Measurements from ENCODE around the gene MPLKIP.
"Not testable (repeated sequence)": the region's sequence is repeated elsewhere in the genome, so short reads cannot be mapped to it uniquely, and the experiment has no call there.

MPLKIP gene

GRCh38 chr7:40134428-40135316 is at the start of gene MPLKIP, which contains the start of gene SUGCT:
Gene MPLKIP (minus strand): TSS chr7:40134622. CDS start chr7:40134567, 55 bp downstream.
Gene SUGCT (plus strand): TSS chr7:40135005.
- peak; percentile 35 to 99 (median 87) for DNase-seq

GRCh38 chr7:40182452-40182851 is 48.0 kb upstream of the MPLKIP start:
- DNase-seq = no peak

DNA sequence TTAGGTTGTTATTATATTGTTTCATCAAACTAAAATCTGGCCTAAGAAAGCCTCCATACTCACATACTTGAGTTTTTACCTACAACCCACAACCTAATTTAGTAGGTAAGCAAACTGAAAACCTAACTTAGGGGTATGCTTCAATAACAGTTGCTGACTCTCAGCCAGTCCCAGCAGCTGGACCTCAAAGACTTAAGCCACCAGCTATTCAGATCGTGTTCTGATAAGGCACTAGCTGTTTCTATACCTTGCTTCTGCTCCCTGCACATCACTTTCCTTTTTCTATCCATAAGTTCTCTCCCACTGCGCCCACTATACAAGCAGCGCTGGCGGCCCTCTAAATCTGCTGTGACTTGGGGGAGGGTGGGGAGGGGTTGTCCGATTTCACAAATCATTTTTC is 42.6 kb upstream of the MPLKIP start:
- no peak for DNase-seq

GRCh38 chr7:40175725-40176510 is 41.5 kb upstream of the MPLKIP start:
- DNase-seq = no peak

DNA sequence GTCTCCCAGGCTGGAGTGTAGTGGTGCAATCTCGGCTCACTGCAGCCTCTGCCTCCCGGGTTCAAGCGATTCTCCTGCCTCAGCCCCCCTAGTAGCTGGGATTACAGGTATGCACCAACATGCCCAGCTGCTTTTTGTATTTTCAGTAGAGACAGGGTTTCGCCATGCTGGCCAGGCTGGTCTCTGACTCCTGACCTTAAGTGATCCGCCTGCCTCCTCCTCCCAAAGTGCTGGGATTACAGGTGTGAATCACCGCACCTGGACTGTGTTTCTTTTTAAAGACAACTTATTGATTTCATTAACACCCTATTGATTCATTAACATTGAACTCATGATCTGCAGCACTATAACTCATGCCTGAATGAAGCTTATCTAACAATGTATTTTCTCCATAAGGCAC is 40.8 kb upstream of the MPLKIP start:
- not testable (repeated sequence) for DNase-seq

- DNase-seq = not testable (repeated sequence)
Measured at GRCh38 chr7:40173121-40173520, 38.7 kb upstream of the MPLKIP start.

DNA sequence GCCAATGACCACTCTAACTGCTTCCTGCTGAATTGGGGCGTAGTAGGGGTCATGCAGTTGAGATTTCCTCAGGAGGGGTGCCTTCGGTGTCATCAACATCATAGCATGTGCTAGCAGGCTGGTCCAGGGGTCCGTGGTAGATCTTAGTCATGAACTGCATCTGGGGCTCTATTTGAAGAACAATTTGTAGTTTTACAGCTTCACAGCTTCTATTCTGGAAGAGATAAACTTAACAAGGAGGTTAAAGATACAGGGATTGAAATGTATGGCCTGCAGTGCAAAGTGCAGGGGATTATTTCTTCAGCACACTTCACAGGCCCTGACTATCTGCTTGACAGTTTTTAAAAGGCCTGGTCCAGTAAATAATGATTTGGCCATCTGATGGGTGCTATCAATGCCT is 33.8 kb upstream of the MPLKIP start:
- DNase-seq = not testable (repeated sequence)

DNA sequence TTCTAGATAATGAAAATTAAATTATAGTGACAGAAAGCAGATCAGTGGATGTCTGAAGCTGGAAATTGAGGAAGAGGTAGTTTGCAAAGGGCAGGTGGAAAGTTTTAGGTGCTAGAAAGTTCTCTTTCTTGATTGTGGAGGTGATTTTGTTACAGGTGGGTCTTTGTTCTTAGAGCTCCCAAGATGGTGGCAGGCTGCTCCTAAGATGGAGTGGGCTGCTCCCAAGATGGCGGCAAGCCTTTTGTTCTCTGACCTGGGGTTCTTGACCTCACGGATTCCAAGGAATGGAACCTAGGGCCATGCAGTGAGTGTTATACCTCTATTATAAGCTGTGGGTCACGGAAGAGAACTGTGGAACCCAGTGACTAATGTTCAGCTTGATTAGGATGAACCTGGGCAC is 32.9 kb upstream of the MPLKIP start:
- no peak for DNase-seq

DNA sequence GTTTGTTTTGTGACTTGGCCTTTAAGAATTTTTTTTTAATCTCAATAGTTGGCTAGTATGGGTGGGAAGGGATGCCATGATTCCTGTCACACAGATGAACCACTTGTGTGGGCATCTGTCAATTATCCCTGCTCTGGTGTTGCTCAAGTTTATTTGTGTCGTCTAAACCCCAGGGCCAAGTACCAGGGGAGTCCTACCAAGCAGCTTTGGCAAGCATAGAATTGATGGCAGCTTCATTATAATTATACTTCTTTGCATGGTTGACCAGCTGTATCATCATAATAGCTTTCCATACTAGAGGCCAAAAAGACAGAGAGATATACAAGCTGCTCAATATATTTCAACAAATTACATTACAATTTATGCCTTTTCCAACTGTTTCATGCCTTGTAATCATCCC is 30.8 kb upstream of the MPLKIP start:
- no peak for DNase-seq

- no peak for DNase-seq
Measured at GRCh38 chr7:40162516-40162915, 28.1 kb upstream of the MPLKIP start.

- no peak for DNase-seq
Measured at GRCh38 chr7:40156988-40157387, 22.6 kb upstream of the MPLKIP start.

DNA sequence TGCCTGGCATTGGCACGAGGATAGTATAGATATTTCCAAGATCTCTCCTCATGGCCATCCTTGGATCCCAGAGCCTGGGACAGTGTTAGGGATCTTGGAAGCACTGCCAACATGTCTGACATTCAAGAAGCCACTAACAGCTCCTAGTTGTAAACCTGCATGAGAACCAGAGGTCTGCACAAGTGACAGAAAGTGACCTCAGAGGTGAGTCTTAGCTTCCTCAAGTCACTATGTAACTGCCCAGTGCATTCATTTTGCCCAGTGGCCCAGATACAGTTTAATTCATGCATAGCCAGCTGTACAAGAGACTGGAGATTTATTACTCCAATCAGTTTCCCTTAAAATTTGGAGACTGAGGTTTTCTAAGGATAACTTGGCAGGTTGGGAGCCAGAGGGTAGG is 17.1 kb upstream of the MPLKIP start:
- no peak for DNase-seq

DNA sequence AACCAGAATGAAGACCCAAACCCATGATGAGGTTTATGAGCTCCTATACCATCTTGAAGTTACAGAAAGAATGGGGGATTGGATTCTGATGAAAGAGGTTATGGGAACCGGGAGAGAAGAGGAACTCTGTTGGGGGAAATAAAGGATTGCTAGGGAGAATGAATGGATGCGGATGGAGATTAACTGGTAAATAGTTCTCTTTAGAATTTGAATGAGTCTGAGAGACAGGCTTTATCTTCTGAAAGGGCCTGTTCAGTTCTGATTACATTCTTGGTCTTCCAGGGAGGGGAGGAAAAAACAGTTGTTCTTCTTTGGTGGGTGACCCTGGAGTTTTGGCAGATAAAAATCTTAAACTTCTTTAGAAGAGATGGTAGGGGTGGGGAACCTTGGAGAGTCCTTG is 14.2 kb upstream of the MPLKIP start:
- DNase-seq = no peak

GRCh38 chr7:40148247-40148580 is 13.8 kb upstream of the MPLKIP start:
- DNase-seq = not testable (repeated sequence)

GRCh38 chr7:40147371-40148246 is 13.2 kb upstream of the MPLKIP start:
- no peak for DNase-seq

- not testable (repeated sequence) for DNase-seq
Measured at GRCh38 chr7:40145596-40146130, 11.2 kb upstream of the MPLKIP start.

DNA sequence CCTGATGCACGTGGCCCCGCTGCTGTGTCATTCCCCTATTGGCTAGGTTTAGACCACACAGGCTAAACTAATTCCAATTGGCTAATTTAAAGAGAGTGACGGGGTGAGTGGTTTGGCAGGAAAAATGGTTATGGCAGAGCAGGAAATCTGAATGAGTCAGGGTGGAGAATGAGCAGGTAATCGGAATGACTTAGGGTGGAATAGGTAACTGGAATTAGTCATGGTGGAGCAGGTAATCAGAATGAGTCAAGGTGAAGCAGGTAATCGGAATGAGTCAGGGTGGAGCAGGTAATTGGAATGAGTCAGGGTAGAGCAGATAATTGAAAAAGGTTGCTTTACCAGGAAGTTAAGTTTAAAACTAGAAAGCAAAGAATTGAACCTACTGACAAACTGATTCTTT is 7.5 kb upstream of the MPLKIP start:
- DNase-seq = not testable (repeated sequence)

DNA sequence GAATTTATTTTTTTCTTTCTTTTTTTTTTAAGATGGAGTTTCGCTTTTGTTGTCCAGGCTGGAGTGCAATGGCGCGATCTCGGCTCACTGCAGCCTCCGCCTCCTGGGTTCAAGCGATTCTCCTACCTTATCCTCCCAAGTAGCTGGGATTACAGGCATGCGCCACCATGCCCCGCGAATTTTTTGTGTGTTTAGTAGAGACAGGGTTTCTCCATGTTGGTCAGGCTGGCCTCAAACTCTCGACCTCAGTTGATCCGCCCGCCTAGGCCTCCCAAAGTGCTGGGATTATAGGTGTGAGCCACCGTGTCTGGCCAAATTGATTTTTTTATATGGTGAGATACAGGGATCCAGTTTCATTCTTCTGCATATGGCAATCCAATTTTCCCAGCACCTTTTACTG is 5.5 kb upstream of the MPLKIP start:
- DNase-seq = not testable (repeated sequence)

- no peak for DNase-seq
Measured at GRCh38 chr7:40138973-40139372, 4.6 kb upstream of the MPLKIP start.

GRCh38 chr7:40137563-40137962 is 3.1 kb upstream of the MPLKIP start:
- no peak for DNase-seq

DNA sequence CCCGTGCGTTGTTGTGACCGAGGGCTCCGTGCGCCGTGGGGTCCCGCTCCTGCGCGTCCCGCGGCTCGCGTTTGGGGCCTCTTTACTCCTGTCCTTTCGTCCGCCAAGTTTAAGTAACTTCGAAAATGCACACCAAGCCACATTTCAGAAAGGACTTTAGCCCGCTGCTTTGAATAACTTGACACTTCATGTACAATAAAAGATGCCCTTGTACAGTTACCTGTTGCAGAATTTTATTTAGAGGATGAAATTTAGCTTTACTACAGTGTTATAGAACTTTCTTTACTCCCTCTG is 842 bp upstream of the MPLKIP start:
- peak in 2 of 56 donors; percentile 36 to 54 for DNase-seq
